HuH-7 (cell line): ENCODE results near the gene ZFHX3.
"Not testable (repeated sequence)": the region's sequence is repeated elsewhere in the genome, so short reads cannot be mapped to it uniquely, and the experiment has no call there.

ENCODE experiments used
- DNase-seq: peaks from one replicate; pipeline ENCODE4 v3.0.0; 2011; ENCODE audit warnings: low spot score

Gene ZFHX3

DNA sequence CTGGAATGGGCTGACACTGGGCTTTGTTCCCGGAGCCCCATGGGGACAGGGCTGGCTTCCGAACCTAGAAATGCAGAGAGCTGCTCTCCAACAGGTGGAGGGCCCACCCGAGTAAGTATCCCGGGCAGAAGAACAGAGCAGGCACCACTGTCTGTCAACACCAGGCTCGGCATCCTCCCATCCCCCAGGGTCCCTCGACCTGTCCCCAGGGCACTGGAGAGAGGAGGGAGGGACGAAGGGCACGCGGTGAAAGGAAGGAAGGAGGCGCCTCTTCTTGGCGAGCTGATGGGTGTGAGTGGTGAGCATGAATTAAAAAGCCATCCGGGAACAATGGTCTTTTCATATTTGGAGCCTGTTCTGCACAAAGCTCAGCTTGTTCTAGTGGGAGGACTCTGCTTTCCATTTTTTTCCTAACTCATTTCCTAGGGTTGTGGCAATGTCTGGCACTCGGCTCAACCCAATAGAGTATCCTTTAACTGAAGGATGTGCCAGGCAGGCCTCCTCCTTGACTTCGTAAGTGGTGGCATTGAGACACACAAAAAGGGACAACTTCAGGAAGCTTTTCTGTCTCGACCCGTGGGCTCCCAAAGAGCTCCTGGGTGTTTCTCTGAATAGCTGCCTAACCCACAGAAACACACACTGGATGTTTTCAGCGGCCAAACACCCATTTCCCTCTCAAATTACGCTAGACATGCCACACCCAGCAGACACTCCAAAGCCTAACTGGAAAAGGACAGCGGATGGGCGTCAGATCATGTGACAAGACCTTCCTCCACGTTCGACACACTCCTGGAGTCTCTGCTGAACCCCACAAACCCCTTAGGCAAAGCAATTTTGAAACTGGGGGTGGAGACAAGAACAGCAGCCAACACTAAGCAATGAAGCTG, 47.7 kb downstream of the ZFHX3 start:
- no peak for DNase-seq

DNA sequence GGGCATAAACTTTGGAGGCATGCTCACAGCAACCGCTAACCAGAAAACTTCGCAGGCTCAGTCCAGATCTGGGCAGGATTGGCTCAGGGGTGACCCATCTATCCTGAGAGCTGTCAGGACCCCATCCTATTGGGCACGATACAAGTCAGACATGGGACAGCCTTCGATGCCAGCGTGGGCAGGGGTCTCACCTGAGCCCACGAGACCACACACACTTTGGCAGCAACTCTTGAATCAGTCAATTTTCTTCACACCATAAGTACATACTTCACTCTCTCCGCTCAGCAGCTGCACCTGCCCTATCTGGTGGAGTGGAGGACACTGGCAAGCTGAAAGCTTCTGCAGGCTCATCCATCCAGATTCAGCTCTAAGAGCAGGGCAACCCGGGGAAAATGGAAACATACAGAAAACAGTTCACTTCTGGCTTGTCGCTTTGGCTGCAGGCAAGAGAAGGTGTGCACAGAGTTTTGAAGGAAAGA, 48.3 kb downstream of the ZFHX3 start:
- no peak for DNase-seq

DNA sequence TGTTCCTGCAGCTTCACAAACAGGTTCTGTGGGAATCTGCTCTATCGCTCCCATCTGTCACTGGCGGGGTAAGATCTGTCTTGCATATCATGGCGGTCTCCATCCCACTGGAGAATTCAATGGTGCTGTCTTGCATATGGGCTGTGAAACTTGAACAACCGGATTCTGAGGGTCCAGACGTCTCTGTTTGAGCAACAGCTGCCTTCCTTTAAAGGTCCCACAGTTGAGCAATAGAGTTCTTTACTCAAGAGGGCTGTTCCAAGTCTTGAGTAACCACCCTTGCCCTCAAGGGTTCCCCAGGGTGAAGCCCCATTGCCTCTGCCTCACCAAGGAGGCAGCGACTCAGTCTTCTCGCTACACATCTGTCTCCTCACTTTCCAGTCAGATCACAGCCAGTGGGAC, 50.8 kb downstream of the ZFHX3 start:
- DNase-seq = no peak

DNA sequence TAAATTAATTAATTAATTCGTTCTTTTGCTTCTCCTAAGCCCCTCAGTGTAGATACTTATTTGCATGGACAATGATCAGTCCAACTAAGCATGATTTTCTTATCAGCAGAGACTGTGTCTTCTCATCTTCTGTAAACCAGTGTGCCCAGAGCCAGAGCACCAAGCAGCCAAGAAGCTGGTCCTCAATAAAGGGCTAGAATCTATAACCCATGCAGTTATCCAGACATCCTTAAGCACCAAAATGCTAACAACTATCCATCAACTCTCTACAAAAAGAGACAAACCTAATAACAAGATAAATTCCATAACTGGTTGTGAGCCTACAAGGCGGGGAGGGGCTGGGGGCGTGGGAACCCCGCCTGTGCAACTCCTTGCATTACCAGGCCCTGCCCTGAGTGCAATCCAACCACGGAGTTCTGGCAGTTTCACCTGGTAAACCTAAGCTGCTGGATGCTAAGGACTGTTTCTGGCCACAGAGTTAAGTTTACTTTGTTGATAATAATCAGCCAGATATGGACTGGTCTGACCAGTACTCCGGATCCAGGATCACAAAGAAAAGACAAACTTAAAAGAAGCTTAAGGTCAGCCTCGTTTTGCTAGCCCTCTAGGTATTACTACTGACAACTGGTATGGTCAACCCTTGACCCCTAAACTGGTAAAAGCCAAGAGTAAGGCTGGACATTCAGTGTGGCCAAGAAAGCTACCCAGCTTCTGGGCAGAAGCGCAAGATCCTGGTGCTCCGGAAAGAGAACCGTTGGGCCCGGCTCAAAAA, 51.5 kb downstream of the ZFHX3 start:
- DNase-seq = no peak

DNA sequence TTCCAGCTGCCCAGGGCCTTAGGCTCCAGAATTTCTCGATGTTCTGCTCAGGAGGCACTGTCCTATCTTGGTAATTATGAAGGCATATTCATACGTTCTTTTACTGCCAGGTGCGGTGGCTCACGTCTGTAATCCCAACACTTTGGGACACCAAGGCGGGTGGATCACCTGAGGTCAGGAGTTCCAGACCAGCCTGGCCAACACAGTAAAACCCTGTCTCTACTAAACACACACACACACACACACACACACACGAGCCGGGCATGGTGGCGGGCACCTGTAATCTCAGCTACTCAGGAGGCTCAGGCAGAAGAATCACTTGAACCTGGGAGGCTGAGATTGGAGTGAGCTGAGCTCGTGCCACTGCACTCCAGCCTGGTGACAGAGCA, 52.1 kb downstream of the ZFHX3 start:
- not testable (repeated sequence) for DNase-seq

DNA sequence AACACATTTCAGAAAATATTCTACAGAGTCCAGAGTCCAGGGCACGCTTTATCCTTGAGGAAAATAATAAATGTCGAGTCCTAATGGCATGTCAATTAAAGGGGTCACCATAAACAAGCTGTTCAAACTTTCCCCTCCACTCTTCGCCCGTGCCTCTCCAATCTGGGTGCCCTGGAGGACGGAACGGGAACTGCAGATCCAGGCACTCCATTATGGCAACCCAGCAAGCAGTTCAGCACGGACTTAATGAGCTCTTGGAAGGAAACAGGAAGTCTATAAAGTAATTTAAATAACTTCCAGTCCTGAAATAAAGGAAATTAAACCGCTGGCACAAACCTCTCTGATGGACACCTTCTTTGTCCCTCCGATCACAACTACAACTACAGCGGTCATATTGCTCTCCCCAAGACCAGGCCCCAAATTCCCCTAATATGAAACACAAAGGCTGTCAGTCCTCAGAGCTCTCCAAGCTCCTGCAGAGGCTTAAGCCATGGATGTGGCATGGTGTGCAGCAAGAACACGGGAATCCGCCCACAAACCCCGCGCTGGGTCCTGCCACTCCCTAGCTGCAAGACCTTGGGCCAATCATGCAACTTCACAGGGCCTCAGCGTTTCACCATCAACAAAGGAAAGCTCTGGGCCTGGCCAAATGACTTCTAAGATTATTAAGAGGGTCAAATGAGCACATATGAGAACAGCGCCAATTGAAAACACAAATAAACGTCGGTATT, 52.6 kb downstream of the ZFHX3 start:
- peak; percentile 50 for DNase-seq

DNA sequence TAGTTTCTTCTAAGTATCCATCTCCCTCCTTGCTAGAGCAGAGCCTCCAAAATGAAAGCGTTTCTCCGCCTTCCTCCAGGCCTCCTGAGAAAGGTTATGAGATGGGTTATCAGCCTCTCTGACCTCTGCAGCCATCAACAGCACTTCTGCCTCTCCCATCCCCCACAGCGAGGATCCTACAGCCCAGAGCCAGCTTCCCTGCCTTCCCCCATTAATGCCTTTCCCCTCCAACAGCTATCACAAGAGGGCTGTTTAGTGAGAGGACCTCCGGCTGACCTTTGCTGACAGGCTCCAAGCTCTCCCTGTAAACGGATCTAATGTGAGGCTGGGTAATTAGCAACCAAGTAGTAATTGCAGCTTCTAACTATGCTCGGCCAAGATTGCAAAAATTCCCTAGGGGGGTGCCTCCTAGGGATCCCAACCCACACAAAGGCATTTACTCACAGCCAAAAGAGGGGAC, 55.8 kb downstream of the ZFHX3 start:
- DNase-seq = no peak

DNA sequence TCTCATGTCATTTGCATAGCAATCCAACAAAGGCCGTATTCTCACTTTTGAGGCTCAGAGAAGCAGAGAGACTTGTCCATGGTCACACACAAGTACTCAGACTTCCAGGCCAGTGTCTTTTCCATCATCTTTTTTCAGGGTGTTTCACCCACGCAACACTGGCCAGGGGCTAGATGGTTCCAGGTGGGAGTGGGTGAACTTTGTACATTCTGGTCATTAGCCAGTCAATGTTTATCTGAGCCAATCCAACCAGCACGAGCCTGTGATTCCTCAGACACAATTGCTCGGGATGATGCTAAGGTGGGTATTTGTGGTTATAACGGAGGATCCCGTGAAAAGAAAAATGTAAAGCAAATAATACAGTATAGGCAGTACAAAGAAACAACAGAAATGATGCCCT, 56.3 kb downstream of the ZFHX3 start:
- no peak for DNase-seq

DNA sequence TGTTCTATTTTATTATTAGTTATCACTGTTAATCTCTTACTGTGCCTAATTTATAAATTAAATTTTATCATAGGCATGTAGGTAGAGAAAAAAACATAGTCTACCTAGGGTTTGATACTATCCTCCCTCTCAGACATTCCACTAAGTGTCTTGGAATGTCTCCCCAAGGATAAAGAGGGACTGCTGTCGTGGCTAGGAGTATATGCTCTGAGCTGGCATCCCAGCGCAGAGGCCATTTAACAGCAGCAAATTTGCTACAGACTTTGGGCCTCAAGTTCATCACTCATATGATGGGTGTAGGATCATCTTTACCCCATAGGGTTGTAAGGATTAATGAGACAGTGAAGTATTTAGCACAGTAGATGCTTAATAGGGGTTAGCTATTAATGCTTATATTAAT, 56.7 kb downstream of the ZFHX3 start:
- no peak for DNase-seq

DNA sequence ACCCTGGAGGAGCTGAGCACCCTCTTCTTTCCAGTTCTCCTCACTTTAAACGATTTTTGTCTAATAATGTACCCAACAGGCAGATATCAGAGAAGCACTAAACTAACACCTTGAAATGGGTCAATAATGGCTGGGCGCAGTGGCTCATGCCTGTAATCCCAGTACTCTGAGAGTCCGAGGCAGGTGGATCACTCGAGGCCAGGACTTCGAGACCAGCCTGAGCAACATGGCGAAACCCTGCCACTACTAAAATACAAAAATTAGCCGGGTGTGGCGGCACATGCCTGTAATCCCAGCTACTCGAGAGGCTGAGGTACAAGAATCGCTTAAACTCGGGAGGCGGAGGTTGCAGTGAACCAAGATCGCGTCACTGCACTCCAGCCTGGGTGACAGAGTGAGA, 57.4 kb downstream of the ZFHX3 start:
- no peak for DNase-seq

DNA sequence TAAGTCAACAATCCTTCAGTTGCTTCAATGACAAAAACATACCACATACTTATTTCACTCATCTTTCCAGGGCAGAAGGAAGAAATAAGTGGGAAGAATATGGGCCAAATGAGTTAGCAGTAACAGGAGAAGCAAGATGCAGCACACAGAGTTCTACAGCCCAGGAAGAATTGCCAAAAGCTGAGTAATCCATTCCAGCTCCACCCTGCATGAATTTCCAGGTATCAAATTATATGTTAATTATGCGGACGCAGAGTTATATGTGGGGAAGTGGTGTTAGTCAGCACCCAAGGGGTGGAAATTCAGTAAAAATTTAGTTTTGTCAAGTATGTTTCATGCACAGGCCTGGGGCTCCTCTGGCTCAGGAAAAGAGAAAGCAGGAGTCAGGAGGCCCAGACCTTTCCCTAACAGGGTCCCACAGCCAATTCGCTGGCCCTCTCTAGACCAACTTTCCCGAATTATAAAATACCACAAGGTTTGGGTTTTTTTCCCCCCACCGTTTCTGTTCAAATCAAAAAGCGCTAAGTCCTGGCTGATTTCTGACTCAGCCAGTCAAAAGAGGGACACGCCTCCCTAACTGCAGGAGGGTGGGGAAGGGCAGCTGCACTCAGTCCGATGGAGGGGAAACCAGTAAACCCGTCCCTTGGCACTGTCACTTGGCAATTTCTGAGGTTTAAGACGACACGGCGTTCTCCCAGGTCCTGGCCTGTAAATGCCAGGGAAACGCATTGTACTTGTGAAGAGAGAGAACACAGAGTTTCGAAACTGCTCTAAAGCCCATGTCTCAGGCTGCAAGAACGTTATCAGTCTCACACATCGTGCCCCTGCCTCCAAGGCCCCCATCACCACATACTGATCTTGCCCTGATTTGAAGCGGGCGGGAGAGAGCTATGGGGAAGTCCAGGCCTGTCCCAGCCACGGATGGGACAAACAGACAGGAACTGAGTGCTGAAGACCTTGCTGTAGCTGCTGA, 58.1 kb downstream of the ZFHX3 start:
- no peak for DNase-seq

DNA sequence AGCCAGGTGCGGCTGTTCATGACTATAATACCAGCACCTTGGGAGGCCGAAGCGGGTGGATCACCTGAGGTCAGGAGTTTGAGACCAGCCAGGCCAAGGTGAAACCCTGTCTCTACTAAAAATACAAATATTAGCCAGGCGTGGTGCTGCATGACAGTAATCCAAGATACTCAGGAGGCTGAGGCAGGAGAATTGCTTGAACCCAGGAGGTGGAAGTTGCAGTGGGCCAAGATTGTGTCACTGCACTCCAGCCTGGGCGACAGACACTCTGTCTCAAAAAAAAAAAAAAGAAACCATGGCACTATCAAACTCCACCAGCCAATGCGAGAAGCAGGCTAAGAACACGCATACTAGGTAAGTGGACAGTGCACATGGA, 58.7 kb downstream of the ZFHX3 start:
- not testable (repeated sequence) for DNase-seq

DNA sequence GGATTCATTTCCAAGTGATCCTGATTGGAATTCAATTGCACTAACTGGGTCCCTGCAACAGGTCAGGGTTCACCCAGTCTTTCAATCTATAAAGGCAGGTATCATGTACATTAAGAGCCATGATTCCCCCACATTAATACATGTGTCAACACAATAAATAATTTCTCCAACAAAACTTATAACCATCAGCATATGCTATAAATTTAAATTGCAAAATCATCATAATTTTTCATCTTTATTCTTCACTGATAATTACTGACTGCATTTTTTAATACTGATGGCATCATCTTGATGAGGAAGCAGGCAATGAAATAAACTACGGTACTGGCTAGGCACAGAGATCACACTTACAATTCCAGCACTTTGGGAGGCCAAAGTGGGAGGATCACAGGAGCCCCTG, 59.4 kb downstream of the ZFHX3 start:
- no peak for DNase-seq

DNA sequence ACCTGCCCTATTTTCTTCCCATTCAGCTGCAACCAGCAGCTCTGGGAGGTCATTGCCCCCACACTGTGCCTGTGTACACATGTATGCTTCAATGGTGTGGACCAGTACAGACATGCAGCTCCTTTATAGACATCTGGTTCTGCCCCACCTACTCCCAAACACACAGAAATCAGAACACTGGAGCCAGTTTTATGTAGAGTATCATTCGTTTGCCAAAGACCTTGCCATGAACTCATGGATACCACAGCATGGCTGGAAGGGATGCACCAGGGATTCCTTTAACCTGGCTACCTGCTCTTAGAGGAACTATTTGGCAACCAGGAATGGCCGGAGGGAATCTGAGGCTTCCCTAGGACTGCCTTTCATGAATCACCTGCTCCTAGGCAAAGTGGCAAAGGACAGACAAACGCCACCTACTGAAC, 60.4 kb downstream of the ZFHX3 start:
- DNase-seq = no peak

DNA sequence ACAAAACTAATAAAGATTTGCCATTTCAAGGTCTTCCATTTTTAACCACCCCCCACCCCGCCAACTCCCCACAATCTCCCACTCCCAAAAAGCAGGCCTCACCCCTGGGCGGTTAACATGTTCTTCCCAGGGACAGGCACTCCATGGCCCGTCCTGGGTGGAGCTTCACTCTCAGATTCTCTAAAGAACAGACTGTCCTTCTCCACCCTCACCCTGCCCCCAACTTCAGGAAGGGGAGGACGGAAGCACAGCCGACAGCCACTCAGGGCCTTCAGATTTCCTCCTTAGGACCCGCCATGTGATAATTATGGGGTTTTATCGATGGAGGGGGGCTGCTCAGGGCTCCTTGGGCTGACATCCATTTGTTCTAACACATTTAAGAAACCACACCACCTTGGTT, 61.9 kb downstream of the ZFHX3 start:
- no peak for DNase-seq

DNA sequence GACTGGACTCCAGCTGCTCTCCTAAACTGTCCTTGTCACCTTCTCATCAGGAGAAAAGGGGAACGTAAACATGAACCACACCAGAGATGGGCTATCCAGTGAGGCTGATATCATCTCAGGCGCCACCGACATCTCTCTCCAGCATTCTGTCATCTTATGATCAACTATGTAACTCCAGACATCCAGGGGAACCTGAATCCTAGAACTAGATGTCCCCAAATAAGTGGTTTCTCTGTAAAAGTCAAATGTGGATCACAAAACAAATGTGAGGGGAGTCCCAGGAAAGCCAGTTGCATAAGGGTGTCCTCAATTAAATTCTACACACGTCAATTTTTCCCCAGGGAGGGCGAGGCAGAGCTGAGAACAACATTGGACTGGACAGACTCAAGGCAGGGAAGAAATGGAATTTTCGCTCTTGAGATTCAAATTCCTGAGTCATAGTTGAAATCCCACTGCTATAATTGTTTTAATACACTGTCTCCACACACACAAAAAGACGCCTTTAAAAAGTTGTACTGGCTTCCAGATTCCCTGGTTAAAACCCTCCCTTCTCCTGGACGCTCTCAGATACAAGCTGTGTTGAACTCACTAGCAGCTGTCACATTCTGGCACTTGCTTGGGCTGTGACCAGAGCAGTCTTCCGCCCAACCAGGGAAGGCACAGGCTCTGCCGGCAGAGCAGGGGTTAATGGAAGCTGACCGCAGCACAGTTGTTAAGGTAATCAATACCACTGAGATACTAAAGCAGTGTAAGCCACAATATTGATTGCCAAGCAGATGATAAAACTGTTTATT, 62.6 kb downstream of the ZFHX3 start:
- DNase-seq = no peak

DNA sequence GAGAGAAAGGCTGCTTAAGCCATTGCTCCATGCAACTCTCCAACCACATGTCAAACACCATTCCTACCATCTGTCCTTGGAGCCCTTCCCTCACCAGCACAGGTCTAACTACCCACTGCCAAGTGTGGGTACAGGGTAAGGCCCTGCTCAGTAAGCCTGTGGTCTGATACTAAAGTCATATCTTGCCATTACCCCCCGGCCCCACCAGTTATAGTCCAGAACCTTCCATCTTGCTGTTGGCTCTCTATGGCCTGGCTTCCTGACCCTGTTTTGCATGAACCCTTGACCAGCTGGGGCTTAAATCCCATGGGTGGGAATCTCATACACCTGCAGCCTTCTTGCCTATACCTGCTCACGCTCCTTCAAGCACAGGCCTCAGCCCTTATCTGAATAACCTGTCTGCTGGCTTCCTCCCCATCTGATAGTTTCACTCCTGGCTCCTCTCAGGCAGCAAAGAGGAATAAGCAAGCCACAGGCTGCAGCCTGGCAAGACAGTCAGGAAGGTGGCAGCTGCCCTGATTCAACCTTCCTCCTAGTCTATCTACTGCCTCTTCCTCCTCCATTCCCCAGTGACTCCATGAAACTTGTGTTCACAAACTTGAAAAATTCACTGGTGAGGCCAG, 64.1 kb downstream of the ZFHX3 start:
- no peak for DNase-seq

DNA sequence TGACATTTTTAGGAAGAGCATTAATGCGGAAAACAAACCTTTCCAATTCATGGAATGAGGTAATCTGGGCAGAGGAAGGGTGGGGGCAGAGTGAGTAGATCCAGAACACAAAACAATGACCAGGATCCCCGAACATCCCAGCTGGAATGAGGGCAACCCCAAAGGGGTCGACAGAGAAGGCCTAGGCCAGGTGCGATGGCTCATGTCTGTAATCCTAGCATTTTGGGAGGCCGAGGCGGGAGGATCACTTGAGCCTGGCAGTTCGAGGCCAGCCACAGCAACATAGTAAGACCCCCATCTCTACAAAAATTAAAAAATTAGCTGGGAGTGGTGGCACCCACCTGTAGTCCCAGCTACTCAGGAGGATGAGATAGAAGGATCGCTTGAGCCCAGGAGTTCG, 64.7 kb downstream of the ZFHX3 start:
- DNase-seq = no peak

DNA sequence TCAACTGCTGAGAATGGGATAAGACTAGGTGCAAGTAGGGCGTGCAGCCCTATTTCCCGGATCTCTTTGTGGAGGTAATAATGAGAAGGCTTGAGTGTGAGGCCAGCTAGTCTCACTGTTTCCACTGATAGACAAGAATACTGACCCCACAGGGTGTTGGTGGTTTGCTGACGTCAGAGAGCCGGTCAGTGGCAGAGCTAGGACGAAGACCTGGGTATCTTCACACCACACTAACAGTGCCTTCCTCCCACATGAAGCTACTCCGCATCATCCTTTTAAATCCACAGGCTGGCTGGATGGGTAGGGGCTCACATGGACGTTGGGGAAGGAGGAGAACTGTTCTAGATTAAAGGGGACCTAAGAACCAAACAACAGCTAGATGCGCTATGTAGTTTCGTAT, 68.0 kb downstream of the ZFHX3 start:
- DNase-seq = no peak

DNA sequence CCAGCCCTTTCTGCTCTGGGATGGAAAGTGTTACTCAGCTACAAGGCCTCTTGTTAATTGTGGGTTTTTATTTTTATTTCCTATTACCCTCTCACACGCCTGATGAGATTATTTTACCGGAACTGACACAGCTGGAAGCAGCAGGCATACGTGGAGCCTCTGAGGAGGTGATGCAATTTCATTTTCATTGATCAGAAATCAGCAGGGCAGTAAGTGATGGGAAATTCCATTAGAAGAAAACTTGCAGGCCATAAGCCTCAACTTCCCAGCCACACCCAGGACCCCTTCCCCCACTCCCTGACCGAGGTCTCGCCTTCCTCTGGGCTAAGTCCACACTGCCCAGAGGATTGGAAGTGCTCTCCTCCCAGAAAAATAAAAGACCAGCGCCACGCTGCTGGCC, 69.7 kb downstream of the ZFHX3 start:
- no peak for DNase-seq
